Gastroesophageal sphincter (tissue), 3 donors: ENCODE data around the gene CBARP.
A peak's percentile ranks its signal among the peaks of the same experiment; 100 is the strongest.

Source experiments
- POLR2A ChIP-seq, 2 donors: fragments of 450-650 bp; IDR thresholded peaks; one replicate each; pipeline ENCODE4 v1.6.1; 2017; ENCODE audit warnings: antibody characterized with exemption in 2 of 2, mild to moderate bottlenecking in 2 of 2, moderate library complexity in 1 of 2
- POLR2AphosphoS5 ChIP-seq: sonication (generic); formaldehyde crosslinking; IDR thresholded peaks from one replicate; pipeline ENCODE4 v1.6.1; 2017; ENCODE audit warnings: antibody characterized with exemption
- TF ChIP-seq, protein P1 (sequence below), 4 experiments: fragments of 200-600 bp in 2 of 4; fragments of 450-650 bp in 2 of 4; sonication (generic) in 1 of 4; IDR thresholded peaks; one replicate each; pipeline ENCODE4 v1.5.1; 2017 to 2019; ENCODE audit warnings: antibody characterized with exemption in 4 of 4, mild to moderate bottlenecking in 2 of 4, moderate library complexity in 2 of 4

GRCh38 chr19:1279782-1280341, 42.1 kb upstream of the CBARP start:
- TF ChIP-seq, protein P1, sequence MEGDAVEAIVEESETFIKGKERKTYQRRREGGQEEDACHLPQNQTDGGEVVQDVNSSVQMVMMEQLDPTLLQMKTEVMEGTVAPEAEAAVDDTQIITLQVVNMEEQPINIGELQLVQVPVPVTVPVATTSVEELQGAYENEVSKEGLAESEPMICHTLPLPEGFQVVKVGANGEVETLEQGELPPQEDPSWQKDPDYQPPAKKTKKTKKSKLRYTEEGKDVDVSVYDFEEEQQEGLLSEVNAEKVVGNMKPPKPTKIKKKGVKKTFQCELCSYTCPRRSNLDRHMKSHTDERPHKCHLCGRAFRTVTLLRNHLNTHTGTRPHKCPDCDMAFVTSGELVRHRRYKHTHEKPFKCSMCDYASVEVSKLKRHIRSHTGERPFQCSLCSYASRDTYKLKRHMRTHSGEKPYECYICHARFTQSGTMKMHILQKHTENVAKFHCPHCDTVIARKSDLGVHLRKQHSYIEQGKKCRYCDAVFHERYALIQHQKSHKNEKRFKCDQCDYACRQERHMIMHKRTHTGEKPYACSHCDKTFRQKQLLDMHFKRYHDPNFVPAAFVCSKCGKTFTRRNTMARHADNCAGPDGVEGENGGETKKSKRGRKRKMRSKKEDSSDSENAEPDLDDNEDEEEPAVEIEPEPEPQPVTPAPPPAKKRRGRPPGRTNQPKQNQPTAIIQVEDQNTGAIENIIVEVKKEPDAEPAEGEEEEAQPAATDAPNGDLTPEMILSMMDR (IDR thresholded peaks at IDR 0.05), result peak in 3 of 4 experiments; percentile 92 to 94 (median 94)
- no peak for TF ChIP-seq POLR2AphosphoS5
- TF ChIP-seq POLR2A (IDR thresholded peaks at IDR 0.05), result no peak
